ENCODE results near the gene ERF.

ERF gene

GRCh38 chr19:42254850-42255765 lies at the start of gene ERF:
TSS of gene ERF (minus strand) at chr19:42255128. CDS start at chr19:42254999, 129 bp downstream.
- DNase-seq, result peak; percentile 59 to 95 (median 87)

- DNase-seq, result no peak
Observed at GRCh38 chr19:42303876-42304275, 48.9 kb upstream of the ERF start.

- no peak for DNase-seq
Observed at GRCh38 chr19:42303101-42303464, 48.2 kb upstream of the ERF start.

- DNase-seq, result peak in 2 of 14 donors; percentile 45 to 66
Observed at GRCh38 chr19:42301646-42302203, 46.8 kb upstream of the ERF start, which contains the start of gene PRR19. TSS of gene PRR19 (plus strand) at chr19:42302132. CDS start at chr19:42309585, 7,453 bp downstream.

GRCh38 chr19:42297039-42297438 lies 42.1 kb upstream of the ERF start:
- no peak for DNase-seq

GRCh38 chr19:42295831-42296525 lies 41.0 kb upstream of the ERF start:
- DNase-seq, result peak in 12 of 14 donors; percentile 31 to 76 (median 59)

- DNase-seq, result no peak
Observed at GRCh38 chr19:42295342-42295741, 40.4 kb upstream of the ERF start.

- no peak for DNase-seq
Observed at GRCh38 chr19:42294471-42295137, 39.7 kb upstream of the ERF start.

- DNase-seq, result no peak
Observed at GRCh38 chr19:42293948-42294347, 39.0 kb upstream of the ERF start.

GRCh38 chr19:42293540-42293939 lies 38.6 kb upstream of the ERF start:
- DNase-seq, result no peak

GRCh38 chr19:42292963-42293362 lies 38.0 kb upstream of the ERF start:
- no peak for DNase-seq

GRCh38 chr19:42292042-42292960 lies 37.4 kb upstream of the ERF start:
- no peak for DNase-seq

GRCh38 chr19:42291435-42291810 lies 36.5 kb upstream of the ERF start:
- DNase-seq, result no peak

GRCh38 chr19:42290523-42291434 lies 35.9 kb upstream of the ERF start:
- DNase-seq, result no peak

- DNase-seq, result no peak
Observed at GRCh38 chr19:42290136-42290522, 35.2 kb upstream of the ERF start.

- DNase-seq, result no peak
Observed at GRCh38 chr19:42289556-42290041, 34.7 kb upstream of the ERF start.

- DNase-seq, result no peak
Observed at GRCh38 chr19:42288881-42289555, 34.1 kb upstream of the ERF start.

- DNase-seq, result no peak
Observed at GRCh38 chr19:42288387-42288786, 33.5 kb upstream of the ERF start.

GRCh38 chr19:42287827-42288107 lies 32.8 kb upstream of the ERF start:
- no peak for DNase-seq

Data from C1 segment of cervical spinal cord (tissue), 14 donors.